GM12878 (cell line): Measurements from ENCODE around the gene SACS. TPM values are rescaled to one million over a fixed set of nuclear protein-coding genes. Genes with fewer than 3 reads are reported as not detected.

Experiments used
- ATAC-seq: fragments of 200-7000 bp; cut with Tn5 transposase; 3 replicates; pipeline ENCODE4 v1.9.1; 2020; ENCODE audit warnings: mild to moderate bottlenecking, moderate library complexity
- BruUV-seq: library from RNA; stranded (reverse); fragments of 400-500 nt; replicated peaks from 2 replicates; lab custom pipeline; 2021; lab: Mats Ljungman, UMichigan
- CTCF ChIA-PET: fragments of 300-600 bp; sonication (Branson Sonifier 250); formaldehyde crosslinking; extraction: SDS; loops from one replicate; lab custom pipeline; 2021; ENCODE audit warnings: inconsistent platforms; lab: Yijun Ruan, JAX
- POLR2A ChIA-PET: fragments of 350-600 bp; formaldehyde crosslinking; extraction: SDS; loops from one replicate; lab custom pipeline; 2021; ENCODE audit warnings: inconsistent platforms; lab: Charles Lee
- RAD21 ChIA-PET: fragments of 300-600 bp; sonication (Branson Sonifier 250); formaldehyde crosslinking; loops from one replicate; lab custom pipeline; 2023; ENCODE audit warnings: antibody characterized with exemption; ENCODE audit not compliant: unreplicated experiment; lab: Charles Lee
- SMC1A ChIA-PET: fragments of 300-600 bp; sonication (Branson Sonifier 250); formaldehyde crosslinking; loops from one replicate; lab custom pipeline; 2023; ENCODE audit not compliant: unreplicated experiment, uncharacterized antibody; lab: Charles Lee
- DNase-seq: peaks from one replicate; pipeline ENCODE4 v3.0.0-alpha.2; 2011; ENCODE audit warnings: low read depth, low spot score
- FAIRE-seq: peaks from 3 replicates; lab custom pipeline; 2011; peaks lifted over from hg19 to GRCh38; lab: Jason Lieb, UNC
- H2AFZ ChIP-seq: 2 replicates; pipeline ENCODE4 v1.6.0; 2011; ENCODE audit warnings: low read depth, low read length, control low read depth; ENCODE audit not compliant: control insufficient read depth
- H3K27ac ChIP-seq: 2 replicates; pipeline ENCODE4 v1.5.1; 2011; ENCODE audit warnings: control low read depth; ENCODE audit not compliant: control insufficient read depth, insufficient read depth
- H3K27me3 ChIP-seq, 2 experiments: replicated peaks in 1 of 2; 2 replicates each; pipeline versions ENCODE4 v1.6.0 to v1.6.1; 2011; ENCODE audit warnings: low read length in 1 of 2; ENCODE audit not compliant: control insufficient read depth in 2 of 2, insufficient read depth in 2 of 2
- H3K36me3 ChIP-seq, 2 experiments: 2 replicates each; pipeline ENCODE4 v1.5.1; 2011; ENCODE audit warnings: low read length in 1 of 2; ENCODE audit not compliant: control insufficient read depth in 2 of 2, insufficient read depth in 2 of 2
- H3K4me1 ChIP-seq: 2 replicates; pipeline ENCODE4 v1.6.1; 2011; ENCODE audit warnings: mild to moderate bottlenecking, low read length, moderate library complexity, mixed read lengths; ENCODE audit not compliant: control insufficient read depth, insufficient read depth
- H3K4me2 ChIP-seq: 2 replicates; pipeline ENCODE4 v1.6.0; 2011; ENCODE audit warnings: control low read depth; ENCODE audit not compliant: control insufficient read depth, insufficient read depth
- H3K4me3 ChIP-seq: fragments of 200-600 bp; sonication (generic); 2 replicates; pipeline ENCODE4 v1.5.1; 2016
- H3K79me2 ChIP-seq: 2 replicates; pipeline ENCODE4 v1.6.0; 2011; ENCODE audit warnings: low read length; ENCODE audit not compliant: control insufficient read depth, insufficient read depth
- H3K9ac ChIP-seq: 2 replicates; pipeline ENCODE4 v1.8.0; 2011; ENCODE audit warnings: low read length, control low read depth, mixed read lengths; ENCODE audit not compliant: control insufficient read depth, insufficient read depth
- H3K9me3 ChIP-seq: replicated peaks from 3 replicates; pipeline ENCODE4 v1.5.1; 2011; ENCODE audit warnings: mild to moderate bottlenecking, low read length; ENCODE audit not compliant: control insufficient read depth, insufficient read depth
- H4K20me1 ChIP-seq: 2 replicates; pipeline ENCODE4 v1.6.0; 2011; ENCODE audit not compliant: control insufficient read depth, insufficient read depth
- BMI1 ChIP-seq: fragments of 450-650 bp; IDR thresholded peaks from 2 replicates; pipeline ENCODE4 v1.6.1; 2016; ENCODE audit warnings: mild to moderate bottlenecking, moderate library complexity, borderline replicate concordance
- CBX3 ChIP-seq: fragments of 200-600 bp; sonication (generic); IDR thresholded peaks from 2 replicates; pipeline ENCODE4 v1.6.1; 2016; ENCODE audit warnings: low read depth, borderline replicate concordance
- HDGF ChIP-seq: fragments of 450-650 bp; IDR thresholded peaks from 2 replicates; pipeline ENCODE4 v1.6.1; 2016; ENCODE audit warnings: antibody characterized with exemption
- HSF1 ChIP-seq: fragments of 150-350 bp; IDR thresholded peaks from 2 replicates; pipeline ENCODE4 v1.6.1; 2014; ENCODE audit warnings: mild to moderate bottlenecking, low read depth, low read length
- IRF5 ChIP-seq: fragments of 450-650 bp; IDR thresholded peaks from 2 replicates; pipeline ENCODE4 v1.6.1; 2017; ENCODE audit warnings: borderline replicate concordance
- KLF5 ChIP-seq: fragments of 450-650 bp; IDR thresholded peaks from 2 replicates; pipeline ENCODE4 v1.6.1; 2014; ENCODE audit warnings: mild to moderate bottlenecking; ENCODE audit not compliant: partially characterized antibody
- MEF2B ChIP-seq: fragments of 450-650 bp; IDR thresholded peaks from 2 replicates; pipeline ENCODE4 v1.6.1; 2018; ENCODE audit warnings: mild to moderate bottlenecking, moderate library complexity; ENCODE audit not compliant: partially characterized antibody, poor library complexity, severe bottlenecking
- MYC ChIP-seq: IDR thresholded peaks from 2 replicates; pipeline ENCODE4 v1.6.1; 2011; ENCODE audit warnings: mild to moderate bottlenecking, low read length, moderate library complexity, inconsistent platforms; ENCODE audit not compliant: insufficient read depth, insufficient replicate concordance, insufficient read length, severe bottlenecking
- POU2F2 ChIP-seq: IDR thresholded peaks from 3 replicates; pipeline ENCODE4 v1.6.1; 2011; ENCODE audit warnings: low read depth, mild to moderate bottlenecking, low read length, borderline replicate concordance
- ZNF207 ChIP-seq: fragments of 450-650 bp; IDR thresholded peaks from 2 replicates; pipeline ENCODE4 v1.6.1; 2014; ENCODE audit warnings: antibody characterized with exemption, mild to moderate bottlenecking, borderline replicate concordance
- WGBS: methylation state at CpG from one replicate; pipeline ENCODE4 v1.1.6; 2016; ENCODE audit warnings: low lambda C conversion rate; ENCODE audit not compliant: insufficient replicate concordance, insufficient coverage; ENCODE audit errors: missing lambda C conversion rate; 5-methylcytosine and 5-hydroxymethylcytosine counted together
- in situ Hi-C: fragments of 300-500 bp; cut with MboI; formaldehyde crosslinking; loops from 9 replicates; pipeline ENCODE4 v1.14.3; 2018; ENCODE audit warnings: mixed read lengths
- intact Hi-C: fragments of 100-400 bp; cut with micrococcal nuclease; formaldehyde crosslinking; loops from one replicate; pipeline ENCODE4 v1.14.2; 2022; ENCODE audit not compliant: unreplicated experiment
- polyA plus RNA-seq, 11 experiments: library from polyadenylated mRNA; depleted of rRNA in 4 of 11; unstranded in 6 of 11; stranded (reverse) in 5 of 11; fragments of >200 nt; fragmentation: Nextera tagmentation in 4 of 11; fragmentation: Illumina TruSeq in 1 of 11; extraction: Ambion mirVana in 4 of 11; extraction: Trizol in 1 of 11; gene quantifications; 1 replicate in 1 of 11; 2 replicates in 10 of 11; pipeline versions ENCODE4 v1.2.1 to v1.2.3, GENCODE V29; 2011 to 2016; ENCODE audit warnings: inconsistent platforms in 2 of 11, missing spikeins in 2 of 11, low read depth in 1 of 11
- total RNA-seq, 4 experiments: library from RNA; depleted of rRNA in 3 of 4; stranded (reverse); fragments of >200 nt in 3 of 4; fragmentation: Illumina TruSeq in 1 of 4; extraction: Trizol in 1 of 4; gene quantifications; 2 replicates each; pipeline versions ENCODE4 v1.2.1 to v1.2.3, GENCODE V29; 2013 to 2021

The SACS gene
- total and polyA plus RNA-seq, 10 of the 15 experiments (the other 5 are each of a cell fraction or from before 2014, with no cell fraction given), result 9.9 to 74.9 (median 22.1) TPM

GRCh38 chr13:23456437-23457210 is 23.1 kb upstream of the SACS start:
- Histone ChIP-seq H3K4me1 (peaks cover 17% of the 10 kb centered on the region), H3K9me3 (no peaks in the 10 kb centered on the region; the same call in 2 of the 3 replicates), H3K27ac (no peak overlapping the region), H2AFZ (no peak overlapping the region), H3K27me3 (no peaks in the 10 kb centered on the region), H4K20me1 (no peaks in the 10 kb centered on the region), H3K4me3 (no peak overlapping the region), H3K36me3 (no peaks in the 10 kb centered on the region), H3K79me2 (no peaks in the 10 kb centered on the region), H3K9ac (no peak overlapping the region), H3K4me2 (no peak overlapping the region)
- 57% methylated on average over 9 of the region's 9 CpGs for WGBS
- ChIA-PET CTCF (interaction anchor here (0.6 kb wide), 1 partner anchor 9 kb away, joined by 3 read pairs; no protein-coding TSS in a partner anchor), SMC1A (interaction anchor here (0.6 kb wide), 1 partner anchor 310 kb away, joined by 3 read pairs; no protein-coding TSS in a partner anchor), RAD21 (no interaction called here), POLR2A (no interaction called here)
- DNase-seq (no peak), FAIRE-seq (no peak), ATAC-seq (no peak)
- no TSS peak for BruUV-seq
- intact Hi-C loops (no loop called here), in situ Hi-C loops (no loop called here)
- TF ChIP-seq POU2F2 (no peak), ZNF207 (no peak), HSF1 (no peak), IRF5 (no peak), BMI1 (no peak), MEF2B (no peak), HDGF (no peak), CBX3 (no peak), MYC (no peak), KLF5 (no peak)
